ENCODE data around the gene PRKG2.

Gene PRKG2

DNA sequence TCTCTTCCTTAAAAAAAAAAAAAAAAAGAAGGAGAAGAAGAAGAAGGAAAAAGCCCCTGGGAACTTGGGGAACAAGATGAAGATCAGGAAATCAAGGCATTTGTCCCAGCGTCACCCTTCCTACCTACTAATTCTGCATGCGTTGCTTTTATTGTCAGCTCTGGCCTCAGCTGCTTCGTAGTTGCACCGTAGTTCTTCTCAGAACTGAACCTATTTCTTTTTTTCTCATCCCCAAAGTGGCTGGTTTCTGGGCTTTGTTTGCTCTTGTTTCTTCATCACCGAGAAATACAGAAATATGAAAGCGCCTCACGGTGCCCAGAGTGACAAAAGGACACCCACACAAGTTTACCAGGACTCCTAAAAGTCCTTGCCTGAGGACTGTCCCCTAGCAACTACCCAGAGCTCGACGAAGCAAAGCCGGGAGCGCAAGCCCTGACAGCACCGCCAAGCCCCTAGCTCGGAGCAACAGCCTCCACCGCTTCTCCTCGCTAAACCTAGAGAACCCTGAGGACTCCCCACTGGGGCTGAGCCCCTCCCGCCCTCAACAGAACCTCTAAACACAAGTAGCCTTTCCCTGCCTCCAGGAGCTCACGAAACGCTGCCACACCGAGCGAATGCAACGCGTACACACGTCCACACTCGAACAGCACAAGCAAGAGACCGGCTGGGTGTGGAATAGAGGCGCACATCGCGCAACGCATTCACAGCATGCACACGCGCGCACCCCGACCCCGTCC lies 710 bp downstream of the PRKG2 start:
- peaks cover 14% of the 10 kb centered on the region for H3K4me1 ChIP-seq (ENCODE audit: control insufficient read depth, insufficient read depth, low read length)
- H3K9ac ChIP-seq (ENCODE audit: low read length): peak overlapping the region; percentile 70
- H3K4me3 ChIP-seq (ENCODE audit: low read length): peak overlapping the region; percentile 83
- H3K27me3 ChIP-seq (replicated peaks; ENCODE audit: control insufficient read depth, insufficient read depth, low read length): no peaks in the 10 kb centered on the region
- peaks cover 5% of the 10 kb centered on the region for H3K9me3 ChIP-seq (ENCODE audit: control insufficient read depth, low read length)
- H3K36me3 ChIP-seq (ENCODE audit: control insufficient read depth, insufficient read depth, low read length, severe bottlenecking): no peaks in the 10 kb centered on the region
- DNase-seq (ENCODE audit: low read depth): peak; percentile 67

DNA sequence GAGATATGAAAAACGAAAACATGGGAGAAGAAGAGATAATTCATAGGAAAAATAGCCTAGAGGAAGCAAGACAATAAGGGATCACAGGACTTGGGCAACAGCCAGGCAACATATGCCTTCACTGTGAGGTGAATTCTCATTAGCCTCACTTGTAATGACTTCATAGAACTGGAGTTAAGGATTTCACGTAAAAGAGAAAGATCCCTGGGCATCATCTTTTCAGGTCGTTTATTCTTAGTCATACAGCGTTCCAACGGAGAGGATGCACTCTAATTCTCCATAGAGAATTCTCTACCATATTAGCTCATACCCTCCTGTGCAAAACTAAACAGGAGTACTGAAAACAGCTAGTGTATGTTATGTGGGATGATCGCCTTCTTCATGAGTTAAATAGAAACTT lies 1.4 kb downstream of the PRKG2 start:
- Histone ChIP-seq H3K36me3 (ENCODE audit: control insufficient read depth, insufficient read depth, low read length, severe bottlenecking) (no peaks in the 10 kb centered on the region), H3K4me1 (ENCODE audit: control insufficient read depth, insufficient read depth, low read length) (peaks cover 14% of the 10 kb centered on the region), H3K9ac (ENCODE audit: low read length) (peak overlapping the region; percentile 70), H3K4me3 (ENCODE audit: low read length) (peak overlapping the region; percentile 83), H3K9me3 (ENCODE audit: control insufficient read depth, low read length) (peaks cover 5% of the 10 kb centered on the region), H3K27me3 (replicated peaks; ENCODE audit: control insufficient read depth, insufficient read depth, low read length) (no peaks in the 10 kb centered on the region)
- DNase-seq (ENCODE audit: low read depth): no peak

DNA sequence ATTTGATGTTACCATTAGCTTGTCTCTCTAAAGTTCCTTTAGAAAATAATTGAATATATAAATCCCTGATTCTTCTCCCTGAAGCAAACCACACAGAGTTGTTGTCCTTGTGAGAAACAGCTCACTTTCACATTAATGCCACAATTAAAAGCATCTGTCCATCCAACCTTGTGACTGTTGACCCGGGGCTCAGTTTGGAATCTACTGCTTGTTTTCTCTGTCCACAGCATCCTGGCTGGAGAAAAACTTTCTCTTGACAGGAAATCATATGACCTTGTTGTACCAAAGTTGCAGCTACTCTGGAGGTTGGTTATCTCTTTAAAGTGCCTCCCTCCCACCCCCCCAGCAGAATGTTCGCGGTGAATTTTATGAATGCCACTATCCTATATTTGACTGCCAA lies 3.1 kb downstream of the PRKG2 start:
- DNase-seq (ENCODE audit: low read depth): peak; percentile 57
- Histone ChIP-seq H3K4me3 (ENCODE audit: low read length) (no peak overlapping the region), H3K9me3 (ENCODE audit: control insufficient read depth, low read length) (peaks cover 5% of the 10 kb centered on the region), H3K27me3 (replicated peaks; ENCODE audit: control insufficient read depth, insufficient read depth, low read length) (no peaks in the 10 kb centered on the region), H3K36me3 (ENCODE audit: control insufficient read depth, insufficient read depth, low read length, severe bottlenecking) (no peaks in the 10 kb centered on the region), H3K4me1 (ENCODE audit: control insufficient read depth, insufficient read depth, low read length) (peaks cover 26% of the 10 kb centered on the region), H3K9ac (ENCODE audit: low read length) (no peak overlapping the region)

DNA sequence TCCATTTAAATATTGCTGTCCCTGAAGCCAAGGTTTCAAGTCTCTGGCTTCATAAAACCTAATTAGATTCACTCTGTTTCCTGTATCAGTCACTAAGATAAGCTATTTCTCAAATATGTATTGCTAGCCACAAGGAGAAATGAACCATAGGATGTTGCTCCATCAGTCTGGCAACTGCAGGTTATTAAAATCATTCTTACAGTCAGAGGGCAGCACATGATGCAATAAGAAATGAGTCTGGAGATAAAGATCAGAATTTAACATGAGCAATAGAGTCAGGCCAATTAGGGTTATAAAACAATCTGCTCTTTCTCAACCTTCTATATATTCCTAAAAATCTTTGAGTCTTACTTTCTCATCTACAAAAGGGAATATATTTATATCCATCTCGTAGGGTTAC lies 7.2 kb downstream of the PRKG2 start:
- no peaks in the 10 kb centered on the region for H3K27me3 ChIP-seq (replicated peaks; ENCODE audit: control insufficient read depth, insufficient read depth, low read length)
- no peaks in the 10 kb centered on the region for H3K36me3 ChIP-seq (ENCODE audit: control insufficient read depth, insufficient read depth, low read length, severe bottlenecking)
- DNase-seq (ENCODE audit: low read depth): peak; percentile 96
- H3K4me1 ChIP-seq (ENCODE audit: control insufficient read depth, insufficient read depth, low read length): peaks cover 14% of the 10 kb centered on the region
- peaks cover 5% of the 10 kb centered on the region for H3K9me3 ChIP-seq (ENCODE audit: control insufficient read depth, low read length)
- no peak overlapping the region for H3K4me3 ChIP-seq (ENCODE audit: low read length)
- H3K9ac ChIP-seq (ENCODE audit: low read length): peak overlapping the region; percentile 20

DNA sequence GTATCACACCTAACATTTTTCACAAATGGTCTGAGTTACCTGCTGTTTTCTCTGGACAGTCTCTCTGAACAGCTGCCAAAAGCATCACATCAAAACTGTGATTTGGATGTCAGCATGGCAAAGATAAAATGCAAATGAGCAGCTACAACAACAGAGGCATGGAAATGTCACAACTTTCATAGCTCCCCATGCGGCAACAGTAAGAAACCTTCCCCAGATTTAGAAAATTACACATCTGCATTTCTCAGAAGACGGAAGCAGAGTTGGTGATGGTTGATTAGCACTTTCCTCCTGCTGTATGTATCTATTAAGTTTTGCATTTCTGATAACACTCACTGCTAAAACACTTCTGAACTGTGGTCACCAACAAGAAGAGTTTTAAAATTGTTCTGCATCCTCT lies 9.7 kb downstream of the PRKG2 start:
- H3K9me3 ChIP-seq (ENCODE audit: control insufficient read depth, low read length): peaks cover 2% of the 10 kb centered on the region
- no peaks in the 10 kb centered on the region for H3K27me3 ChIP-seq (replicated peaks; ENCODE audit: control insufficient read depth, insufficient read depth, low read length)
- no peak for DNase-seq (ENCODE audit: low read depth)
- no peak overlapping the region for H3K4me3 ChIP-seq (ENCODE audit: low read length)
- peaks cover 12% of the 10 kb centered on the region for H3K4me1 ChIP-seq (ENCODE audit: control insufficient read depth, insufficient read depth, low read length)
- H3K36me3 ChIP-seq (ENCODE audit: control insufficient read depth, insufficient read depth, low read length, severe bottlenecking): no peaks in the 10 kb centered on the region
- no peak overlapping the region for H3K9ac ChIP-seq (ENCODE audit: low read length)

DNA sequence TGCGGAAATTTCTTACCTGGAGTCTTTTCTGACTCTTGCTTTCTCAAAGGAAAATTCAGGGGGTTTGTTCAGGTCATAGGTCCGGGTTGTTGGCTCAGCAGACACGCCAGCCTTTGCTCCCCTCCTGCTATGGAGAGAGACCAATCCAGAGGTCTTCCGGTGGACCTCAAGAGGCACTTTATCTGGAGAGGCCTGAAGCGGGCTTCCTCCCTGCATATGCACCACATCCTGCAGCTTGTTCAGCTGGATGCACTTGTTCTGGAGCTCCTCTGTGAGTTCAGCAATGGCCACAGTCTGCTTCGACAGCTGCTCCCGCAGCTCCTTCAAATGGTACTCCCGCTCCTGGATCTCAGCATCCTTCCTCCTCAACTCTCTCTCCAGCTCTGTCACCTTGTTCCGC lies 10.5 kb downstream of the PRKG2 start:
- Histone ChIP-seq H3K4me1 (ENCODE audit: control insufficient read depth, insufficient read depth, low read length) (peaks cover 12% of the 10 kb centered on the region), H3K9ac (ENCODE audit: low read length) (no peak overlapping the region), H3K9me3 (ENCODE audit: control insufficient read depth, low read length) (no peaks in the 10 kb centered on the region), H3K27me3 (replicated peaks; ENCODE audit: control insufficient read depth, insufficient read depth, low read length) (no peaks in the 10 kb centered on the region), H3K36me3 (ENCODE audit: control insufficient read depth, insufficient read depth, low read length, severe bottlenecking) (no peaks in the 10 kb centered on the region), H3K4me3 (ENCODE audit: low read length) (no peak overlapping the region)
- no peak for DNase-seq (ENCODE audit: low read depth)

DNA sequence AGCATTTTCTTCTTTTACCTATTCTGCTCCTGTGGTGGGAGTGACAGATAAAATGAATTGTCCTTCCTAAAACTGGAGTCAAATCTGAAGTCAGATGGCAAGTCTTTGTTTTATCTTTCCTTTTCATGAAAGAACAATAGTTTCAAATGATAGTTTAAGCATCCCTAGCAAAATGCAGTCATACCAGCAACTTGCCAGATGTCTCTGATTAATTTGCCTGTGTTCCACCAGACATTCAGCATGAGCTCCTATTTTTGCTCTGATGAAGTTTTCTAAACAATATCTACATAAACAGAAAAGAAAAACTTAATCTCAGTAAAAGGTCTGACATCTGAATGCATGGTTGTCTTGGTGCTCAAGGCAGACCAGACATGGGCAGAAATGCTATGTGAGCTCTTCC lies 15.2 kb downstream of the PRKG2 start:
- H3K9me3 ChIP-seq (ENCODE audit: control insufficient read depth, low read length): no peaks in the 10 kb centered on the region
- H3K4me1 ChIP-seq (ENCODE audit: control insufficient read depth, insufficient read depth, low read length): no peaks in the 10 kb centered on the region
- no peaks in the 10 kb centered on the region for H3K27me3 ChIP-seq (replicated peaks; ENCODE audit: control insufficient read depth, insufficient read depth, low read length)
- H3K36me3 ChIP-seq (ENCODE audit: control insufficient read depth, insufficient read depth, low read length, severe bottlenecking): no peaks in the 10 kb centered on the region
- H3K4me3 ChIP-seq (ENCODE audit: low read length): no peak overlapping the region
- no peak overlapping the region for H3K9ac ChIP-seq (ENCODE audit: low read length)
- DNase-seq (ENCODE audit: low read depth): no peak

DNA sequence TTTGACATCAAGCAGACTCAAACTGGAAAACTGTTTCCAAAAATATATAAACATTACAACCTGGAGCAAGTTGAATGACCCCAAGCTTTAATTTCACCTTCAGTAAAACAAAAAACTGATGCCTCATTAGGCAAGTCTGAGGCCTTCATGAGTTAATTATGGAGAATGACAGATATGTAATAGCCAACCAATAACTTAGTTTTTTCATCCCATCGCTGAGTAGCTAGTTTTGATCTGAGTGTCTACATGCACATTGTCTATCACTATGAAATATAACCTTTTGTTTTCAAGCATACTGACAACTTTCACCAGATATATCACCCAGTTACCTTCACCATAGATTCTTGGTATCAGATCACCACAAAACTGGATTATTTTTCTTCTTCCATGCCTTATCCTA lies 16.4 kb downstream of the PRKG2 start:
- no peak for DNase-seq (ENCODE audit: low read depth)
- Histone ChIP-seq H3K9me3 (ENCODE audit: control insufficient read depth, low read length) (no peaks in the 10 kb centered on the region), H3K27me3 (replicated peaks; ENCODE audit: control insufficient read depth, insufficient read depth, low read length) (no peaks in the 10 kb centered on the region), H3K4me1 (ENCODE audit: control insufficient read depth, insufficient read depth, low read length) (no peaks in the 10 kb centered on the region), H3K36me3 (ENCODE audit: control insufficient read depth, insufficient read depth, low read length, severe bottlenecking) (no peaks in the 10 kb centered on the region), H3K4me3 (ENCODE audit: low read length) (no peak overlapping the region), H3K9ac (ENCODE audit: low read length) (no peak overlapping the region)

DNA sequence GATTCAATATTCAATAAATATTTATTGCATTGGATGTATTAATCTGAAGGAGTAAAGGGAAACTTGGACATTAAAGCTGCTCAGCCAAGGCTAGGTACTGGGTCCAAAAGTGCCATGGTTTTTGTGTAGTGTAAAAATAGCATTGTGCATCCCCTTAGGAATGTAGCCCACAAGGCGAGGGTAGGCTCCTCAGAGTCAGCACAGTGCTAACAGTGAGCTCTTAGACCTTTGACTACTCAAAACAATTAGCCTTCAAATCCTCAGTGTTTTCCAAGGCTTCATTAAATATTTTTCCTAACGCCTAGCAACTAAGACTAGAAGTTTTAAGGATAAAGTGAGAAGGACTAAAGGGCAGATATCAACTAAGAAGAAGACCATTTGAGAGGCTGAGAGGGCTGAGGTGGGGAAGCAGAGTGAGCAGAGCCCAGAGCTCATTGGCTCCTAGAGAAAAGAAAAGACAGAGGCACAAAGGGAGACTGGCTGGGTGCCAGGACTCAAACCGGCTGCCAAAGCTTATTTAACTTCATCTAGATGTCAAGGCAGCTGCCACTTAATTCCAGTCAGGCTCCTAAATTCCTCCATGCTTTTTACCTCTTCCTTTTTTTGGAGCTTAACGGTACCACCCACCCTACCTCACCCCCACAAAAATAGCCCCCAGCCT lies 17.0 kb downstream of the PRKG2 start:
- no peaks in the 10 kb centered on the region for H3K27me3 ChIP-seq (replicated peaks; ENCODE audit: control insufficient read depth, insufficient read depth, low read length)
- H3K9me3 ChIP-seq (ENCODE audit: control insufficient read depth, low read length): no peaks in the 10 kb centered on the region
- H3K36me3 ChIP-seq (ENCODE audit: control insufficient read depth, insufficient read depth, low read length, severe bottlenecking): no peaks in the 10 kb centered on the region
- no peak for DNase-seq (ENCODE audit: low read depth)
- H3K9ac ChIP-seq (ENCODE audit: low read length): no peak overlapping the region
- no peaks in the 10 kb centered on the region for H3K4me1 ChIP-seq (ENCODE audit: control insufficient read depth, insufficient read depth, low read length)
- no peak overlapping the region for H3K4me3 ChIP-seq (ENCODE audit: low read length)

DNA sequence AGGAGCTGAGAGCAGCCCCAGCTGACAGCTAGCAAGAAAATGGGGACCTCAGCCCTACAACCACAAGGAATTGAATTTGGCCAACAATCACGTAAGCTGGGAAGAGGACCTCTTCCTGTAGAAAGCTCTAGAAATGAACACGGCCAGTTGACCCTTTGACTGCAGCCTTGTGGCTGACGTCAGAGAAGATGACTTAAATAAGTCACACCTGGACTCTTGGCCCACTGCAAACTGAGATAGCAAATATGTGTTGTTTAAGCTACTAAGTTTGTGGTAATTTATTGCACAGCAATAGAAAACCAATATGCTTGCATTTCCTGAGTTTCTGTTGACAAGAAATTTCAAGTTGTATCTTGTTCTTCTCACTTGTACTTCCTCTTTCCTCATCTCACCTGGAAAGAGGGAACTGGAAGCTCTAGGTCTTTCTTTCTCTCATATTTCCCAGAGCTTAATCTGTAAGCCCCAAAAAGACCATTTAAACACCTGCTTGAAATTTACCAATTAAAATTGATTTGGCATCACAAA lies 18.8 kb downstream of the PRKG2 start:
- no peaks in the 10 kb centered on the region for H3K4me1 ChIP-seq (ENCODE audit: control insufficient read depth, insufficient read depth, low read length)
- DNase-seq (ENCODE audit: low read depth): no peak
- no peaks in the 10 kb centered on the region for H3K36me3 ChIP-seq (ENCODE audit: control insufficient read depth, insufficient read depth, low read length, severe bottlenecking)
- no peaks in the 10 kb centered on the region for H3K27me3 ChIP-seq (replicated peaks; ENCODE audit: control insufficient read depth, insufficient read depth, low read length)
- no peak overlapping the region for H3K4me3 ChIP-seq (ENCODE audit: low read length)
- H3K9ac ChIP-seq (ENCODE audit: low read length): no peak overlapping the region
- no peaks in the 10 kb centered on the region for H3K9me3 ChIP-seq (ENCODE audit: control insufficient read depth, low read length)

DNA sequence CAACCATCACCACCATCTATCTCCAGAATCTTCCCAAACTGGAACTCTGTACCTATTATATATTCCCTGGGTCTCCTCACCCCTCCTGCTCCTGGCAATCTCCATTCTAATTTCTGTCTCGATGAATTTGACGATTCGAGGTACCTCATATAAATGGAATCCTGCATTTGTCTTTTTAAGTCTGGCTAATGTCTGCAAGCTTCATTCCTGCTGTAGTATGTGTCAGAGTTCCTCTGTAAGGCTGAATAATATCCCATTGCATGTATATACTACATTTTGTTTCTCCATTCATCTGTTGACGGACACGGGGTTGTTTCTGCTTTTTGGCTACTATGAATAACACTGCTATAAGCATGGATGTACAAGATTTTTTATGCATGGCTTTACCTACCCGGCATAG lies 19.5 kb downstream of the PRKG2 start:
- Histone ChIP-seq H3K9ac (ENCODE audit: low read length) (no peak overlapping the region), H3K4me3 (ENCODE audit: low read length) (no peak overlapping the region), H3K27me3 (replicated peaks; ENCODE audit: control insufficient read depth, insufficient read depth, low read length) (no peaks in the 10 kb centered on the region), H3K9me3 (ENCODE audit: control insufficient read depth, low read length) (no peaks in the 10 kb centered on the region), H3K36me3 (ENCODE audit: control insufficient read depth, insufficient read depth, low read length, severe bottlenecking) (no peaks in the 10 kb centered on the region), H3K4me1 (ENCODE audit: control insufficient read depth, insufficient read depth, low read length) (no peaks in the 10 kb centered on the region)
- DNase-seq (ENCODE audit: low read depth): no peak
